CD14-positive monocyte (primary cell): Measurements from ENCODE around the gene FAM180A. TPM values are rescaled to one million over a fixed set of nuclear protein-coding genes. Genes with fewer than 3 reads are reported as not detected.

Source experiments
- DNase-seq, 3 donors: peaks; one replicate each; pipeline ENCODE4 v3.0.0-alpha.2; 2011 to 2022
- H2AFZ ChIP-seq: 2 replicates; pipeline ENCODE4 v1.6.0; 2012; ENCODE audit warnings: mild to moderate bottlenecking, low read depth, low read length, inconsistent platforms; ENCODE audit not compliant: insufficient read depth, poor library complexity, severe bottlenecking
- H3K27ac ChIP-seq, 2 donors: 1 replicate in 1 of 2; 2 replicates in 1 of 2; pipeline ENCODE4 v1.5.1; 2012 to 2013; ENCODE audit warnings: low read length in 2 of 2, control low read depth in 1 of 2, inconsistent platforms in 1 of 2, low read depth in 1 of 2, mild to moderate bottlenecking in 1 of 2
- H3K27me3 ChIP-seq, 2 donors: one replicate each; pipeline versions ENCODE4 v1.6.0 to v1.6.1; 2011 to 2013; ENCODE audit warnings: low read length in 2 of 2; ENCODE audit not compliant: control insufficient read depth in 2 of 2, insufficient read depth in 2 of 2
- H3K36me3 ChIP-seq, 2 donors: replicated peaks in 1 of 2; 1 replicate in 1 of 2; 2 replicates in 1 of 2; pipeline versions ENCODE4 v1.5.1 to v1.6.1; 2012 to 2013; ENCODE audit warnings: low read length in 2 of 2, control low read depth in 1 of 2, inconsistent platforms in 1 of 2, mild to moderate bottlenecking in 1 of 2; ENCODE audit not compliant: insufficient read depth in 2 of 2, control insufficient read depth in 1 of 2
- H3K4me1 ChIP-seq, 2 donors: 1 replicate in 1 of 2; 2 replicates in 1 of 2; pipeline versions ENCODE4 v1.5.1 to v1.6.1; 2012 to 2013; ENCODE audit warnings: low read length in 2 of 2, control low read depth in 1 of 2, inconsistent platforms in 1 of 2, mild to moderate bottlenecking in 1 of 2, moderate library complexity in 1 of 2; ENCODE audit not compliant: insufficient read depth in 2 of 2, control insufficient read depth in 1 of 2
- H3K4me2 ChIP-seq: replicated peaks from 2 replicates; pipeline ENCODE3; 2012; ENCODE audit warnings: low read length, moderate library complexity, mild to moderate bottlenecking; ENCODE audit not compliant: poor library complexity, severe bottlenecking; ENCODE audit errors: extremely low read depth
- H3K4me3 ChIP-seq, 3 experiments: fragments of 200-600 bp in 1 of 3; sonication (generic) in 1 of 3; replicated peaks in 1 of 3; 1 replicate in 2 of 3; 2 replicates in 1 of 3; pipeline ENCODE4 v1.5.1; 2011 to 2013; ENCODE audit warnings: low read length in 3 of 3, mild to moderate bottlenecking in 3 of 3, control low read depth in 2 of 3, low read depth in 2 of 3, inconsistent platforms in 1 of 3, moderate library complexity in 1 of 3
- H3K79me2 ChIP-seq: 2 replicates; pipeline ENCODE4 v1.6.0; 2012; ENCODE audit warnings: mild to moderate bottlenecking, control low read depth, inconsistent platforms, low read length, moderate library complexity; ENCODE audit not compliant: insufficient read depth
- H3K9ac ChIP-seq: 2 replicates; pipeline ENCODE4 v1.6.0; 2017; ENCODE audit warnings: low read length, mild to moderate bottlenecking; ENCODE audit not compliant: insufficient read depth, poor library complexity, severe bottlenecking
- H3K9me3 ChIP-seq, 2 donors: replicated peaks in 1 of 2; 1 replicate in 1 of 2; 2 replicates in 1 of 2; pipeline versions ENCODE4 v1.5.1 to v1.6.1; 2012 to 2013; ENCODE audit warnings: low read length in 2 of 2, control low read depth in 1 of 2; ENCODE audit not compliant: control insufficient read depth in 1 of 2, insufficient read depth in 1 of 2
- H4K20me1 ChIP-seq: 2 replicates; pipeline ENCODE4 v1.6.0; 2012; ENCODE audit warnings: mild to moderate bottlenecking, low read length, control low read depth, moderate library complexity; ENCODE audit not compliant: insufficient read depth
- H3K27ac Mint-ChIP-seq, 7 donors: one replicate each; pipeline ENCODE4 v1.8.0; 2020; ENCODE audit warnings: mild to moderate bottlenecking in 7 of 7, mixed read lengths in 7 of 7, moderate library complexity in 6 of 7, inconsistent platforms in 2 of 7
- H3K27me3 Mint-ChIP-seq, 3 donors: one replicate each; pipeline ENCODE4 v1.8.0; 2021 to 2022; ENCODE audit warnings: low read depth in 3 of 3, mild to moderate bottlenecking in 3 of 3, mixed read lengths in 3 of 3, moderate library complexity in 3 of 3, inconsistent platforms in 1 of 3
- H3K36me3 Mint-ChIP-seq, 2 donors: one replicate each; pipeline ENCODE4 v1.8.0; 2020; ENCODE audit warnings: mixed read lengths in 2 of 2, inconsistent platforms in 1 of 2, mild to moderate bottlenecking in 1 of 2
- H3K4me1 Mint-ChIP-seq: one replicate; pipeline ENCODE4 v1.8.0; 2020; ENCODE audit warnings: mild to moderate bottlenecking, mixed read lengths
- H3K4me3 Mint-ChIP-seq, 2 donors: one replicate each; pipeline ENCODE4 v1.8.0; 2020; ENCODE audit warnings: mild to moderate bottlenecking in 2 of 2, mixed read lengths in 2 of 2, moderate library complexity in 1 of 2
- H3K9me3 Mint-ChIP-seq, 7 donors: one replicate each; pipeline ENCODE4 v1.8.0; 2020 to 2022; ENCODE audit warnings: mixed read lengths in 7 of 7, mild to moderate bottlenecking in 6 of 7, moderate library complexity in 6 of 7, inconsistent platforms in 2 of 7
- CTCF ChIP-seq: fragments of 200-600 bp; IDR thresholded peaks from one replicate; pipeline ENCODE4 v1.8.0; 2022; ENCODE audit warnings: antibody characterized with exemption, mild to moderate bottlenecking
- WGBS: methylation state at CpG from one replicate; pipeline ENCODE4 v1.1.5; 2013; ENCODE audit warnings: missing lambda C conversion rate; ENCODE audit not compliant: insufficient coverage; 5-methylcytosine and 5-hydroxymethylcytosine counted together
- intact Hi-C, 2 donors: fragments of 100-400 bp; cut with micrococcal nuclease; formaldehyde crosslinking; loops; one replicate each; pipeline versions ENCODE4 v1.15.0 to v1.15.1; 2023
- polyA plus RNA-seq, 3 donors: library from polyadenylated mRNA; depleted of rRNA in 1 of 3; unstranded in 2 of 3; stranded (reverse) in 1 of 3; fragments of 300-500 nt in 2 of 3; fragments of >200 nt in 1 of 3; fragmentation: Illumina TruSeq in 2 of 3; gene quantifications; 1 replicate in 2 of 3; 2 replicates in 1 of 3; pipeline ENCODE4 v1.2.3, GENCODE V29; 2012 to 2021

Gene FAM180A
- polyA plus RNA-seq, 3 donors = not detected

GRCh38 chr7:135687466-135687865 is 61.1 kb downstream of the FAM180A start:
- H3K27me3 ChIP-seq = no peaks in the 10 kb centered on the region
- intact Hi-C loops = no loop called here
- H3K4me2 ChIP-seq = no peak overlapping the region
- H3K9ac ChIP-seq = no peak overlapping the region
- peaks cover 0 to 4% of the 10 kb centered on the region in 2 donors for H3K36me3 ChIP-seq
- no peaks in the 10 kb centered on the region for H3K79me2 ChIP-seq
- Mint-ChIP-seq H3K36me3 (peaks cover 12 to 18% of the 10 kb centered on the region in 2 donors), H3K4me1 (peaks cover 8% of the 10 kb centered on the region), H3K27me3 (no peaks in the 10 kb centered on the region), H3K9me3 (peaks cover 0 to under 1% (median 0%) of the 10 kb centered on the region in 7 donors), H3K4me3 (no peak overlapping the region), H3K27ac (no peak overlapping the region)
- no peaks in the 10 kb centered on the region for H3K4me1 ChIP-seq
- no CpG with 5 or more reads among the region's 1 CpG for WGBS
- no peak overlapping the region for H3K4me3 ChIP-seq
- TF ChIP-seq CTCF = no peak
- no peak for DNase-seq
- no peaks in the 10 kb centered on the region for H4K20me1 ChIP-seq
- no peak overlapping the region for H2AFZ ChIP-seq
- H3K27ac ChIP-seq = no peak overlapping the region
- H3K9me3 ChIP-seq = no peaks in the 10 kb centered on the region

GRCh38 chr7:135685306-135686084 is 63.1 kb downstream of the FAM180A start:
- Mint-ChIP-seq H3K27ac (no peak overlapping the region), H3K4me3 (no peak overlapping the region), H3K27me3 (no peaks in the 10 kb centered on the region), H3K4me1 (no peaks in the 10 kb centered on the region), H3K36me3 (peaks cover 13 to 25% of the 10 kb centered on the region in 2 donors), H3K9me3 (peaks cover 0 to 3% (median 0%) of the 10 kb centered on the region in 7 donors)
- H3K27ac ChIP-seq = no peak overlapping the region
- intact Hi-C loops = no loop called here
- H2AFZ ChIP-seq = no peak overlapping the region
- no peak overlapping the region for H3K9ac ChIP-seq
- H3K4me1 ChIP-seq = no peaks in the 10 kb centered on the region
- no peaks in the 10 kb centered on the region for H3K79me2 ChIP-seq
- WGBS = 84% methylated on average over 7 of the region's 9 CpGs
- no peaks in the 10 kb centered on the region for H4K20me1 ChIP-seq
- H3K4me3 ChIP-seq = no peak overlapping the region
- H3K27me3 ChIP-seq = no peaks in the 10 kb centered on the region
- H3K4me2 ChIP-seq = no peak overlapping the region
- no peak for DNase-seq
- no peak for TF ChIP-seq CTCF
- no peaks in the 10 kb centered on the region for H3K9me3 ChIP-seq
- H3K36me3 ChIP-seq = peaks cover 2 to 17% of the 10 kb centered on the region in 2 donors
